Kidney epithelial cell (primary cell): ENCODE results near the gene SPI1. TPM values are rescaled to one million over a fixed set of nuclear protein-coding genes. Genes with fewer than 3 reads are reported as not detected.

ENCODE experiments used
- DNase-seq: peaks from one replicate; pipeline ENCODE4 v3.0.0-alpha.2; 2010; ENCODE audit warnings: low read depth
- H3K27me3 ChIP-seq: 2 replicates; pipeline ENCODE4 v1.6.0; 2011; ENCODE audit warnings: low read length; ENCODE audit not compliant: control insufficient read depth, insufficient read depth
- H3K36me3 ChIP-seq: 2 replicates; pipeline ENCODE4 v1.5.1; 2011; ENCODE audit warnings: low read length; ENCODE audit not compliant: control insufficient read depth, insufficient read depth
- H3K4me3 ChIP-seq: 2 replicates; pipeline ENCODE4 v1.5.1; 2011; ENCODE audit warnings: low read depth, mild to moderate bottlenecking, control low read depth, low read length
- total RNA-seq: library from RNA; depleted of rRNA; stranded (reverse); fragments of >200 nt; gene quantifications from 2 replicates; pipeline ENCODE4 v1.2.3, GENCODE V29; 2015
- TF ChIP-seq, protein P1 (sequence below): IDR thresholded peaks from 2 replicates; pipeline ENCODE4 v1.5.1; 2011; ENCODE audit warnings: mild to moderate bottlenecking, moderate library complexity, low read length, control low read depth, inconsistent platforms; ENCODE audit not compliant: insufficient read depth, poor library complexity, severe bottlenecking

Gene SPI1
- total RNA-seq, 1 donor from 2014 or later: not detected

DNA sequence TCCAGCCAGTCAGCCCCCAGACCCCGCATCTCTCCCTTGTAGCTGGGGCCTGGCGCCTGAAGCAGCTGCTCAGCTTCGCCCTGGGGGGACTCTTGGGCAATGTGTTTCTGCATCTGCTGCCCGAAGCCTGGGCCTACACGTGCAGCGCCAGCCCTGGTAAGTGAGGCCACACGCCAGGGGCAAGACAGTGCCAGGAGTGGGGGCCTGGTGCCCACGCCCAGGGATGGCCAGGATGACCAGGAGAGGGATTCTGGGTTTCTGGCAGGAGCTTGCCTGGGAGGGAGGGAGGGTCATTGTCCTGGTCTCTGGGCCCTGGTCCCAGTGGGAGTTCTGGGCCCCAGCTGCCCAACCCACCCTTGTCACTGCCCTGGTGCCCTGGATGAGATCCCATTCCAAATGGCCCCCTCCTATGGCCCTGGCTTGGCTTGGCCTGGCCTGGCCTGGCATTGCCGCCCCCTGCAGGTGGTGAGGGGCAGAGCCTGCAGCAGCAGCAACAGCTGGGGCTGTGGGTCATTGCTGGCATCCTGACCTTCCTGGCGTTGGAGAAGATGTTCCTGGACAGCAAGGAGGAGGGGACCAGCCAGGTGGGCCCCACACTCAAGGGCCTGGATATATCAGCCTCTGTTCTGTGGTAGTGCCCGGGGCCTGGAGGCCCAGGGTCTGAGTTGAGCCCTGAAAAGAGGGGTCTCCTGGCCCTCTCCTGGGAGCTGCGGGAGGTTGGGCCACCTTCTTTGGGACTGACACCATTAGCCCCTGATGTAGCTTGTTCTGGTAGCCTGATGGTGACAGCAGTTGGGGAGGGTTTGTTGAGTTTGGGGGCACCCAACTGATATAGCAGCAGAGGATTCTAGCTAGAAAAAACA lies 33.8 kb upstream of the SPI1 start:
- Histone ChIP-seq H3K36me3 (peaks cover 3% of the 10 kb centered on the region), H3K4me3 (no peak overlapping the region)
- no peak for DNase-seq

DNA sequence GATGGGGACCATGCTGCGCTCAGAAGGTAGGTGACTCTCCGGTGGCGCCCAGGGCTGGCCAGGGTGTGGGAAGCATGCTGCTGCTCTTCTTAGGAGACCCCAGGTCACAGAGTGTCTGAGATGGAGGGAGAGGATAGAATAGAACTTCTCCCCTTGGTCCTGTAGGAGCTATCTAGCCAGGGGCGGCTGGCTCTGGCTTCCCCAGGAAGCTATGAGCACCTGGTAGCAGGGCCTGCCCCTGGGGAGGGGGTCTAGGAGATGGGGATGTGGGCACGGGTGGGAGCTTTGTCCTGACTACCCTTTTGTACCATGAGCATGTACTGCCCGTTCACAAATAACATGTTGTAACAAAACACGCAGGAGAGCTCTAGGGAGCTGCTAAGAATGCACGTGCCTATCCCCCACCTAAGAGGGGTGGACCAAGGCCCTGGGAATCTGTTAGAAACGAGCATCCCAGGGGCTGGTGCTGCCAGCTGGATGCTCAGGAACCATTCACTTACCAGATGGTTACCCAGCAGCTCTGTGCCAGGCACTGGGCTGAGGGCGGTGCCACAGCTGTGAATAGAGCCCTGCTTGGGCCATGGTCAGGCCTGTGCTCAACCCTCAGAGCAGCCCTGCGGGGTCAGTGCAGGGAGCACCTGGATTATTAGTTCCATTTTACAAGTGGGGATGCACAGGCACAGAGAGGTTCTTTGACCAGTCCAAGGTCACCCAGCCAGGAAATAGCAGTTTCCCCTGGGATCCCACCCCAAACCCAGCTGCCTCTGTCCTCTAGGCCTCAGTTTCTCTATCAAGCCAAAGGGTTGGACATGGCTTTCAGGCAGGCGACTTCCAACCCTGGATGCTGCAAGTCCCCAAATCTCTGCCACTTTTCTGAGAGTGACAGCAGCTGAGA lies 32.3 kb upstream of the SPI1 start:
- no peak for DNase-seq
- TF ChIP-seq, protein P1, sequence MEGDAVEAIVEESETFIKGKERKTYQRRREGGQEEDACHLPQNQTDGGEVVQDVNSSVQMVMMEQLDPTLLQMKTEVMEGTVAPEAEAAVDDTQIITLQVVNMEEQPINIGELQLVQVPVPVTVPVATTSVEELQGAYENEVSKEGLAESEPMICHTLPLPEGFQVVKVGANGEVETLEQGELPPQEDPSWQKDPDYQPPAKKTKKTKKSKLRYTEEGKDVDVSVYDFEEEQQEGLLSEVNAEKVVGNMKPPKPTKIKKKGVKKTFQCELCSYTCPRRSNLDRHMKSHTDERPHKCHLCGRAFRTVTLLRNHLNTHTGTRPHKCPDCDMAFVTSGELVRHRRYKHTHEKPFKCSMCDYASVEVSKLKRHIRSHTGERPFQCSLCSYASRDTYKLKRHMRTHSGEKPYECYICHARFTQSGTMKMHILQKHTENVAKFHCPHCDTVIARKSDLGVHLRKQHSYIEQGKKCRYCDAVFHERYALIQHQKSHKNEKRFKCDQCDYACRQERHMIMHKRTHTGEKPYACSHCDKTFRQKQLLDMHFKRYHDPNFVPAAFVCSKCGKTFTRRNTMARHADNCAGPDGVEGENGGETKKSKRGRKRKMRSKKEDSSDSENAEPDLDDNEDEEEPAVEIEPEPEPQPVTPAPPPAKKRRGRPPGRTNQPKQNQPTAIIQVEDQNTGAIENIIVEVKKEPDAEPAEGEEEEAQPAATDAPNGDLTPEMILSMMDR: no peak
- peaks cover 3% of the 10 kb centered on the region for H3K36me3 ChIP-seq
- no peaks in the 10 kb centered on the region for H3K27me3 ChIP-seq
- H3K4me3 ChIP-seq: no peak overlapping the region

More for the DNA sequence above, 33.8 kb upstream of the SPI1 start:
- TF ChIP-seq, protein P1: peak; percentile 88
- H3K27me3 ChIP-seq: no peaks in the 10 kb centered on the region

DNA sequence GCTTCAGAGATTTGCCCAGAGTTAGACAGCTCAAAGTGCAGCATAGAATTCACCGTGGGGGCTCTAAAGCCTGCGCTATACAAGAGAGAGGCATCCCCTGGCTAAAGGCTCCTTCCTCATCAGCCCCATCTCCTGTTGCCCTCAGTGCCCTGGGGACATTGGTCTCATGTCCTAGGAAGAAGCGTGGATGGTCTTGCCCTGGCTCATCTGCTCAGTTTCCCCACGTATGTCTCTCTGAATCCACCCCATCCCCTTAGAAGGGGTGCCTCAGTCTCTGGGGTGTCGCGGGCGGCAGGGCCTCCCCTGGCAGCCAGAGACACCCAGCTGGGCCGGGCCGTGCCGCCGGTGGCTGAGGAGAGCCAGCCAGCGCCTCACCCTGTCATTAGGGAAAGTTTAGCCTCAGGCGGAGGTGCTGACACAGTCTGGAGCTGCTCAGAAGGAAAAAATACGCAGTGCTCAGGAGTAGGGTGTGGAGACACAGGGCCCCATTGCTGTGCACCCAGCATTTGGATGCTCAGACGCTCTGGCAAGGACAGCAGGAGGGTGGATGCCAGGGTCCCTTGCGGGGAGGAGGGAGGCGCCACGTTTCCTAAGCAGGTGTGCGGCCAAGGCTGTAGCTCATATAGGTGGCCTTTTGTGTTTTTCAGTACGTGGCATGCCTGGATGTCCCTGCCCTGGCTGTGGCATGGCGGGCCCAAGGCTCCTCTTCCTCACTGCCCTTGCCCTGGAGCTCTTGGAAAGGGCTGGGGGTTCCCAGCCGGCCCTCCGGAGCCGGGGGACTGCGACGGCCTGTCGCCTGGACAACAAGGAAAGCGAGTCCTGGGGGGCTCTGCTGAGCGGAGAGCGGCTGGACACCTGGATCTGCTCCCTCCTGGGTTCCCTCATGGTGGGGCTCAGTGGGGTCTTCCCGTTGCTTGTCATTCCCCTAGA lies 31.4 kb upstream of the SPI1 start:
- no peaks in the 10 kb centered on the region for H3K27me3 ChIP-seq
- no peak for DNase-seq
- H3K36me3 ChIP-seq: peaks cover 2% of the 10 kb centered on the region
- TF ChIP-seq, protein P1: no peak
- peak overlapping the region; percentile 80 for H3K4me3 ChIP-seq

DNA sequence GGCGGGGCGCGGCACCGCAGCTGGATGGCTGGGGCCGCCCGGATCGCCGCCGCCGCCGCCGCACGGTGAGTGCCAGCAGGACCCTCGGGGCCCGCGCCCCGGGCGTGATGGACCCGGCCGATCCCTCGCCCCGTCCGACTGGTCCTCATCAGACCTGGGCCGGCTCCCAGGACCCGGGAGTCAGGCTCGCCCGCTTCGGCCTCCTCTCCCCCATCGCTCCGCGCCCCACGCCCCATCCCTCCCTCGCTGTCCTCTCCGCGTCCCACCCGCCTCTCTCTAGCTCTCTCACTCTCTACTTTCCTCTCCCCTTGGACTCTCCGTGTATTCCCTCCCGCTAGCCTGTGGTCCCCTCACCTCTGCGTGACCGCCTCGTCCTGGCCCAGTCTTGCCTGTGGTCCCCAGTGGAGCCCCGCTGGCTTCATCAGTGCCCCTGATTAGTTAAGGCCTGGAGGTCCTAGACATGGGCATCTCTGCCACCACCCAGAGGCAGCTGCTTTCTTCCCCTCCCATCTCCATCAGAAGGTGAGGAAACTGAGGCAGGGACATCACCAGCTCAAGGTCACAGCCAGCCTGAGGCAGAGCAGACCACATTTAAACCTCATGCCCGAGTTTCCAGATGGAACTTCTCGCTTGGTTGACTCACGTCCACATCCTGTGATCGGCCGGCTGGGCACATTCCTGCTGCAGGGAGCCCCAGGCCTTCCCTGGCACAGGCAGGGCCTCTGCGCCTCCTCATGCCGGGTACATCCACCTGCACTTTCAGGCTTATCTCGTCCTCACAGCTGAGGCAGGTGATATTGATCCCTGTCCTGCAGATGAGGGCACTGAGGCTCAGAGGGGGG lies 30.5 kb upstream of the SPI1 start:
- peak overlapping the region; percentile 80 for H3K4me3 ChIP-seq
- no peaks in the 10 kb centered on the region for H3K36me3 ChIP-seq
- DNase-seq: peak; percentile 57
- no peaks in the 10 kb centered on the region for H3K27me3 ChIP-seq
- TF ChIP-seq, protein P1: no peak
